HL-60 (cell line): ENCODE measurements around the gene TAF5L.

Experiments
- DNase-seq, 2 experiments: peaks; one replicate each; pipeline ENCODE4 v3.0.0-alpha.2; 2010 to 2020; ENCODE audit warnings: low read depth in 1 of 2, low spot score in 1 of 2
- H3K27ac ChIP-seq: fragments of 250-450 bp; sonication (Bioruptor Pico); replicated peaks from 2 replicates; pipeline ENCODE4 v1.5.1; 2020; ENCODE audit warnings: mild to moderate bottlenecking, moderate library complexity
- H3K27me3 ChIP-seq: fragments of 250-450 bp; sonication (Bioruptor Pico); 2 replicates; pipeline ENCODE4 v1.5.1; 2021; ENCODE audit warnings: mild to moderate bottlenecking, moderate library complexity; ENCODE audit not compliant: insufficient read depth, poor library complexity, severe bottlenecking
- H3K4me3 ChIP-seq: replicated peaks from 2 replicates; pipeline ENCODE4 v1.5.1; 2011; ENCODE audit warnings: mild to moderate bottlenecking, control low read depth, low read length; ENCODE audit not compliant: insufficient read depth
- CTCF ChIP-seq: IDR thresholded peaks from one replicate; pipeline ENCODE4 v1.5.1; 2011; ENCODE audit warnings: low read length, control low read depth, inconsistent platforms; ENCODE audit not compliant: insufficient read depth
- GABPA ChIP-seq: IDR thresholded peaks from 2 replicates; pipeline ENCODE4 v1.6.1; 2012; ENCODE audit warnings: low read depth
- POLR2AphosphoS5 ChIP-seq: IDR thresholded peaks from 2 replicates; pipeline ENCODE4 v1.6.1; 2012; ENCODE audit warnings: low read depth
- REST ChIP-seq: IDR thresholded peaks from 2 replicates; pipeline ENCODE4 v1.6.1; 2012; ENCODE audit warnings: low read depth; ENCODE audit not compliant: insufficient replicate concordance
- SPI1 ChIP-seq: IDR thresholded peaks from 2 replicates; pipeline ENCODE4 v1.6.1; 2012; ENCODE audit warnings: low read depth, mild to moderate bottlenecking, borderline replicate concordance

The TAF5L gene

GRCh38 chr1:229593800-229594199 lies 32.1 kb downstream of the TAF5L start:
- no peaks in the 10 kb centered on the region for H3K27me3 ChIP-seq
- no peak for TF ChIP-seq REST
- no peak for TF ChIP-seq POLR2AphosphoS5
- TF ChIP-seq GABPA: no peak
- H3K27ac ChIP-seq: no peak overlapping the region
- DNase-seq: no peak
- H3K4me3 ChIP-seq: no peak overlapping the region

DNA sequence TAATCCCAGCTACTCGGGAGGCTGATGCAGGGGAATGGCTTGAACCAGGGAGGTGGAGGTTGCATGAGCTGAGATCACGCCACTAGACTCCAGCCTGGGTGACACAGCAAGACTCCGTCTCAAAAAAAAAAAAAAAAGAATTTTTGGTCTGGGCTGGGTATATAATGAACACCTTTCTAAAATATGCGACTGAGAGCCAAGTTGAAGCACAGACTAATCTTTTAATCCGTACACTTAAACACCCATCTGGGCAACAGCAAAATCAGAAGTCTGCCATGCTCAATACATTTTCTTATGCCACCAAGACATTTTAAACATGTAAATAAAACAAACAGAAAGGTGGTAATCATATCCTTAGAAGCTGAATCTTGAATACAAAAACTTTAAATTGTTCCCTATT lies 35.8 kb downstream of the TAF5L start:
- TF ChIP-seq POLR2AphosphoS5: no peak
- TF ChIP-seq GABPA: no peak
- TF ChIP-seq REST: no peak
- TF ChIP-seq SPI1: no peak
- DNase-seq: no peak
- Histone ChIP-seq H3K27ac (no peak overlapping the region), H3K4me3 (no peak overlapping the region), H3K27me3 (no peaks in the 10 kb centered on the region)

DNA sequence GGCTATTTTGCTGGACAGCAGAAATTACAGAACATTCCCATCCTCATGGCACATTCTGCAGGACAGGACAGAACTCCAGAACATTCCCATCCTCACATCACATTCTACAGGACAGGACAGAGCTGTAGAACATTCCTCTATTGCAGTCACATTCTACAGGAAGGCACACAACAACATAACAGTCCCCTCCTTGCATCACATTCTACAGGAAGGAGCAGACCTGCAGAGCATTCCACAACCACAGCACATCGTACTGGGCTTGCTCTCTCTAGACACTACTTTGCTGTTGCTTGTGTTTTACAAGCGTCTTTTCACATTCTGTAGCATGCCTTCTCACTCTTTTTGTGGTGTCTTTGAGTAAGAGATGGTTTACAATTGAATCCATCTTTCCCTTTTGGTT lies 40.6 kb downstream of the TAF5L start:
- no peak for TF ChIP-seq GABPA
- TF ChIP-seq CTCF: no peak
- TF ChIP-seq SPI1: no peak
- TF ChIP-seq REST: no peak
- no peak for TF ChIP-seq POLR2AphosphoS5
- DNase-seq: peak in 1 of 2 experiments; percentile 27
- H3K27me3 ChIP-seq: no peaks in the 10 kb centered on the region
- H3K27ac ChIP-seq: no peak overlapping the region
- no peak overlapping the region for H3K4me3 ChIP-seq

GRCh38 chr1:229582715-229583114 lies 43.2 kb downstream of the TAF5L start:
- no peak overlapping the region for H3K4me3 ChIP-seq
- no peak for DNase-seq
- no peak overlapping the region for H3K27ac ChIP-seq
- TF ChIP-seq POLR2AphosphoS5: no peak
- no peak for TF ChIP-seq CTCF
- TF ChIP-seq GABPA: no peak
- TF ChIP-seq REST: no peak
- no peak for TF ChIP-seq SPI1
- no peaks in the 10 kb centered on the region for H3K27me3 ChIP-seq
